T-helper 2 cell treated with Interferon-gamma antibody and Interleukin-4, amounts not matched to agents 5 μg/mL and 100 μg/mL, for 36 hours (primary cell): ENCODE results near the gene LYRM7.

Source experiments
- DNase-seq: peaks from one replicate; pipeline ENCODE4 v3.0.0; 2021; ENCODE audit warnings: low spot score
- H3K27ac Mint-ChIP-seq: one replicate; pipeline ENCODE4 v1.8.0; 2021; ENCODE audit warnings: mild to moderate bottlenecking, mixed read lengths
- H3K27me3 Mint-ChIP-seq: one replicate; pipeline ENCODE4 v1.8.0; 2021; ENCODE audit warnings: low read depth, mixed read lengths
- H3K36me3 Mint-ChIP-seq: one replicate; pipeline ENCODE4 v1.8.0; 2021; ENCODE audit warnings: low read depth, mixed read lengths
- H3K4me1 Mint-ChIP-seq: one replicate; pipeline ENCODE4 v1.8.0; 2021; ENCODE audit warnings: low read depth, mixed read lengths
- H3K4me3 Mint-ChIP-seq: one replicate; pipeline ENCODE4 v1.8.0; 2022; ENCODE audit warnings: mild to moderate bottlenecking, moderate library complexity, mixed read lengths
- H3K9me3 Mint-ChIP-seq: one replicate; pipeline ENCODE4 v1.8.0; 2021; ENCODE audit warnings: mixed read lengths

LYRM7 gene

GRCh38 chr5:131218392-131218791 is 47.6 kb downstream of the LYRM7 start:
- Mint-ChIP-seq H3K36me3 (peaks cover 14% of the 10 kb centered on the region), H3K4me1 (peaks cover 28% of the 10 kb centered on the region), H3K9me3 (no peaks in the 10 kb centered on the region), H3K4me3 (no peak overlapping the region), H3K27ac (no peak overlapping the region), H3K27me3 (no peaks in the 10 kb centered on the region)
- DNase-seq, result no peak

GRCh38 chr5:131220566-131220965 is 49.8 kb downstream of the LYRM7 start:
- H3K27ac Mint-ChIP-seq, result no peak overlapping the region
- H3K4me3 Mint-ChIP-seq, result no peak overlapping the region
- no peaks in the 10 kb centered on the region for H3K27me3 Mint-ChIP-seq
- peaks cover 11% of the 10 kb centered on the region for H3K36me3 Mint-ChIP-seq
- peaks cover 14% of the 10 kb centered on the region for H3K4me1 Mint-ChIP-seq
- no peak for DNase-seq
- H3K9me3 Mint-ChIP-seq, result no peaks in the 10 kb centered on the region

GRCh38 chr5:131221008-131221703 is 50.4 kb downstream of the LYRM7 start:
- Mint-ChIP-seq H3K9me3 (no peaks in the 10 kb centered on the region), H3K4me3 (no peak overlapping the region), H3K36me3 (peaks cover 11% of the 10 kb centered on the region), H3K27ac (no peak overlapping the region), H3K4me1 (peaks cover 14% of the 10 kb centered on the region), H3K27me3 (no peaks in the 10 kb centered on the region)
- DNase-seq, result no peak

GRCh38 chr5:131221888-131222287 is 51.1 kb downstream of the LYRM7 start:
- Mint-ChIP-seq H3K4me1 (peaks cover 12% of the 10 kb centered on the region), H3K36me3 (peaks cover 11% of the 10 kb centered on the region), H3K27ac (no peak overlapping the region), H3K9me3 (no peaks in the 10 kb centered on the region), H3K4me3 (no peak overlapping the region), H3K27me3 (no peaks in the 10 kb centered on the region)
- no peak for DNase-seq

GRCh38 chr5:131222731-131223130 is 52.0 kb downstream of the LYRM7 start:
- no peaks in the 10 kb centered on the region for H3K9me3 Mint-ChIP-seq

GRCh38 chr5:131223751-131224386 is 53.1 kb downstream of the LYRM7 start:
- DNase-seq, result no peak
- Mint-ChIP-seq H3K4me1 (peaks cover 6% of the 10 kb centered on the region), H3K27ac (no peak overlapping the region), H3K4me3 (no peak overlapping the region), H3K27me3 (no peaks in the 10 kb centered on the region), H3K36me3 (peaks cover 5% of the 10 kb centered on the region), H3K9me3 (no peaks in the 10 kb centered on the region)

More at GRCh38 chr5:131222731-131223130, 52.0 kb downstream of the LYRM7 start:
- DNase-seq, result no peak
- peaks cover 11% of the 10 kb centered on the region for H3K4me1 Mint-ChIP-seq
- no peaks in the 10 kb centered on the region for H3K27me3 Mint-ChIP-seq
- no peak overlapping the region for H3K4me3 Mint-ChIP-seq
- H3K36me3 Mint-ChIP-seq, result peaks cover 7% of the 10 kb centered on the region
- no peak overlapping the region for H3K27ac Mint-ChIP-seq

GRCh38 chr5:131224387-131225201 is 53.9 kb downstream of the LYRM7 start:
- no peak for DNase-seq

GRCh38 chr5:131225282-131225974 is 54.7 kb downstream of the LYRM7 start:
- no peaks in the 10 kb centered on the region for H3K27me3 Mint-ChIP-seq

More at GRCh38 chr5:131224387-131225201, 53.9 kb downstream of the LYRM7 start:
- H3K4me1 Mint-ChIP-seq, result peaks cover 3% of the 10 kb centered on the region
- H3K27me3 Mint-ChIP-seq, result no peaks in the 10 kb centered on the region
- H3K9me3 Mint-ChIP-seq, result no peaks in the 10 kb centered on the region
- peaks cover 5% of the 10 kb centered on the region for H3K36me3 Mint-ChIP-seq
- no peak overlapping the region for H3K27ac Mint-ChIP-seq
- H3K4me3 Mint-ChIP-seq, result no peak overlapping the region

GRCh38 chr5:131226899-131227298 is 56.2 kb downstream of the LYRM7 start:
- H3K4me1 Mint-ChIP-seq, result peaks cover 9% of the 10 kb centered on the region
- no peaks in the 10 kb centered on the region for H3K27me3 Mint-ChIP-seq
- no peak for DNase-seq
- H3K27ac Mint-ChIP-seq, result no peak overlapping the region
- no peaks in the 10 kb centered on the region for H3K9me3 Mint-ChIP-seq
- peaks cover 2% of the 10 kb centered on the region for H3K36me3 Mint-ChIP-seq
- H3K4me3 Mint-ChIP-seq, result no peak overlapping the region

More at GRCh38 chr5:131225282-131225974, 54.7 kb downstream of the LYRM7 start:
- Mint-ChIP-seq H3K27ac (no peak overlapping the region), H3K9me3 (no peaks in the 10 kb centered on the region), H3K36me3 (peaks cover 7% of the 10 kb centered on the region), H3K4me3 (no peak overlapping the region), H3K4me1 (peaks cover 5% of the 10 kb centered on the region)
- DNase-seq, result no peak

- DNase-seq, result no peak
- Mint-ChIP-seq H3K27me3 (no peaks in the 10 kb centered on the region), H3K27ac (no peak overlapping the region), H3K4me3 (no peak overlapping the region), H3K4me1 (peaks cover 9% of the 10 kb centered on the region), H3K36me3 (peaks cover 2% of the 10 kb centered on the region), H3K9me3 (no peaks in the 10 kb centered on the region)
Measured at GRCh38 chr5:131228646-131229045, 57.9 kb downstream of the LYRM7 start.

- Mint-ChIP-seq H3K9me3 (no peaks in the 10 kb centered on the region), H3K4me3 (no peak overlapping the region), H3K27ac (no peak overlapping the region), H3K27me3 (no peaks in the 10 kb centered on the region), H3K4me1 (peaks cover 9% of the 10 kb centered on the region), H3K36me3 (peaks cover 5% of the 10 kb centered on the region)
- no peak for DNase-seq
Measured at GRCh38 chr5:131229623-131230022, 58.9 kb downstream of the LYRM7 start.

GRCh38 chr5:131230406-131230805 is 59.7 kb downstream of the LYRM7 start:
- Mint-ChIP-seq H3K9me3 (no peaks in the 10 kb centered on the region), H3K27ac (no peak overlapping the region), H3K4me1 (peaks cover 9% of the 10 kb centered on the region), H3K36me3 (peaks cover 5% of the 10 kb centered on the region), H3K27me3 (no peaks in the 10 kb centered on the region), H3K4me3 (no peak overlapping the region)
- no peak for DNase-seq

GRCh38 chr5:131239686-131240085 is 68.9 kb downstream of the LYRM7 start:
- H3K27me3 Mint-ChIP-seq, result no peaks in the 10 kb centered on the region
- H3K27ac Mint-ChIP-seq, result no peak overlapping the region
- no peaks in the 10 kb centered on the region for H3K9me3 Mint-ChIP-seq
- H3K36me3 Mint-ChIP-seq, result peaks cover 4% of the 10 kb centered on the region
- H3K4me1 Mint-ChIP-seq, result peaks cover 5% of the 10 kb centered on the region
- H3K4me3 Mint-ChIP-seq, result no peak overlapping the region
- no peak for DNase-seq
